K562 (cell line): ENCODE measurements around the gene ATG12. TPM values are rescaled to one million over a fixed set of nuclear protein-coding genes. Genes with fewer than 3 reads are reported as not detected.
A peak's percentile ranks its signal among the peaks of the same experiment; 100 is the strongest.

Source experiments
- AFF4 ChIP-seq: sonication (generic); formaldehyde crosslinking; IDR thresholded peaks from 2 replicates; pipeline ENCODE4 v1.8.0; 2023; ENCODE audit warnings: mild to moderate bottlenecking, missing genetic modification reagents
- CBFA2T3 ChIP-seq: fragments of 450-650 bp; IDR thresholded peaks from 2 replicates; pipeline ENCODE4 v1.6.1; 2017
- CBX3 ChIP-seq, 2 experiments: IDR thresholded peaks; 1 replicate in 1 of 2; 2 replicates in 1 of 2; pipeline ENCODE4 v1.6.1; 2012; ENCODE audit warnings: inconsistent platforms in 2 of 2, low read length in 2 of 2, borderline replicate concordance in 1 of 2, control low read depth in 1 of 2
- CTCFL ChIP-seq: IDR thresholded peaks from 2 replicates; pipeline ENCODE4 v1.6.1; 2011; ENCODE audit warnings: borderline replicate concordance, low read depth, mild to moderate bottlenecking, moderate library complexity, low read length; ENCODE audit not compliant: insufficient read depth, poor library complexity, severe bottlenecking
- EGR1 ChIP-seq: fragments of 450-650 bp; conservative IDR thresholded peaks from 2 replicates; pipeline ENCODE4 v1.6.1; 2017; ENCODE audit warnings: mild to moderate bottlenecking
- FOXJ2 ChIP-seq: fragments of 200-800 bp; sonication (Bioruptor generic); IDR thresholded peaks from 2 replicates; pipeline ENCODE4 v1.6.1; 2016; ENCODE audit warnings: missing genetic modification characterization, missing compliant biosample characterization
- GTF2E2 ChIP-seq: fragments of 200-800 bp; sonication (Bioruptor generic); IDR thresholded peaks from 2 replicates; pipeline ENCODE4 v1.6.1; 2016; ENCODE audit warnings: missing genetic modification characterization, missing compliant biosample characterization
- HDAC6 ChIP-seq: IDR thresholded peaks from 2 replicates; pipeline ENCODE4 v1.6.1; 2012; ENCODE audit warnings: low read depth, mild to moderate bottlenecking, control low read depth, inconsistent platforms, low read length, moderate library complexity
- HSF4 ChIP-seq: fragments of 250-450 bp; sonication (Bioruptor Pico); IDR thresholded peaks from 2 replicates; pipeline ENCODE4 v2.1.2; 2022; ENCODE audit warnings: mild to moderate bottlenecking, moderate library complexity, borderline replicate concordance
- KAT7 ChIP-seq: sonication (generic); formaldehyde crosslinking; IDR thresholded peaks from 2 replicates; pipeline ENCODE4 v1.8.0; 2022; ENCODE audit warnings: missing genetic modification reagents, mild to moderate bottlenecking, borderline replicate concordance
- MAFF ChIP-seq: IDR thresholded peaks from 2 replicates; pipeline ENCODE4 v1.6.1; 2012; ENCODE audit warnings: low read length, improper control_type of control experiment
- POLR3G ChIP-seq: IDR thresholded peaks from 2 replicates; pipeline ENCODE4 v1.6.1; 2011; ENCODE audit not compliant: insufficient read length, insufficient replicate concordance; ENCODE audit errors: extremely low read depth
- STAG1 ChIP-seq: sonication (generic); formaldehyde crosslinking; IDR thresholded peaks from 2 replicates; pipeline ENCODE4 v1.5.0; 2020; ENCODE audit warnings: missing genetic modification reagents, borderline replicate concordance
- YBX1 ChIP-seq: fragments of 450-650 bp; IDR thresholded peaks from 2 replicates; pipeline ENCODE4 v1.7.1; 2016; ENCODE audit warnings: mild to moderate bottlenecking
- ZNF184 ChIP-seq: sonication (generic); formaldehyde crosslinking; IDR thresholded peaks from 2 replicates; pipeline ENCODE4 v1.5.0; 2020; ENCODE audit warnings: missing genetic modification reagents
- ZNF408 ChIP-seq: fragments of 250-450 bp; sonication (Bioruptor Pico); IDR thresholded peaks from 2 replicates; pipeline ENCODE4 v1.4.0; 2020; ENCODE audit warnings: low read depth, mild to moderate bottlenecking, moderate library complexity
- ZNF431 ChIP-seq: sonication (generic); formaldehyde crosslinking; IDR thresholded peaks from 2 replicates; pipeline ENCODE4 v1.8.0; 2022; ENCODE audit warnings: mild to moderate bottlenecking, missing genetic modification reagents
- ZNF609 ChIP-seq: sonication (generic); formaldehyde crosslinking; IDR thresholded peaks from 2 replicates; pipeline ENCODE4 v1.8.1; 2023; ENCODE audit warnings: missing genetic modification reagents, mild to moderate bottlenecking, borderline replicate concordance
- polyA plus RNA-seq, 8 experiments: library from polyadenylated mRNA; depleted of rRNA in 4 of 8; stranded (reverse) in 5 of 8; unstranded in 3 of 8; fragments of >200 nt; fragmentation: Nextera tagmentation in 2 of 8; fragmentation: Illumina TruSeq in 1 of 8; extraction: Ambion mirVana in 2 of 8; extraction: Trizol in 1 of 8; gene quantifications; 2 replicates each; pipeline versions ENCODE4 v1.2.1 to v1.2.3, GENCODE V29; 2011 to 2014; ENCODE audit warnings: inconsistent platforms in 1 of 8, missing spikeins in 1 of 8
- total RNA-seq, 7 experiments: library from RNA; depleted of rRNA in 6 of 7; stranded (reverse); fragments of >200 nt in 6 of 7; fragmentation: Illumina TruSeq in 2 of 7; extraction: Trizol in 2 of 7; gene quantifications; 2 replicates each; pipeline versions ENCODE4 v1.2.1 to v1.2.3, GENCODE V29; 2011 to 2021; ENCODE audit warnings: low replicate concordance in 1 of 7

The ATG12 gene
- total and polyA plus RNA-seq, 9 of the 15 experiments (the other 6 are each of a cell fraction or from before 2014, with no cell fraction given): 21.6 to 132 (median 61.3) TPM

DNA sequence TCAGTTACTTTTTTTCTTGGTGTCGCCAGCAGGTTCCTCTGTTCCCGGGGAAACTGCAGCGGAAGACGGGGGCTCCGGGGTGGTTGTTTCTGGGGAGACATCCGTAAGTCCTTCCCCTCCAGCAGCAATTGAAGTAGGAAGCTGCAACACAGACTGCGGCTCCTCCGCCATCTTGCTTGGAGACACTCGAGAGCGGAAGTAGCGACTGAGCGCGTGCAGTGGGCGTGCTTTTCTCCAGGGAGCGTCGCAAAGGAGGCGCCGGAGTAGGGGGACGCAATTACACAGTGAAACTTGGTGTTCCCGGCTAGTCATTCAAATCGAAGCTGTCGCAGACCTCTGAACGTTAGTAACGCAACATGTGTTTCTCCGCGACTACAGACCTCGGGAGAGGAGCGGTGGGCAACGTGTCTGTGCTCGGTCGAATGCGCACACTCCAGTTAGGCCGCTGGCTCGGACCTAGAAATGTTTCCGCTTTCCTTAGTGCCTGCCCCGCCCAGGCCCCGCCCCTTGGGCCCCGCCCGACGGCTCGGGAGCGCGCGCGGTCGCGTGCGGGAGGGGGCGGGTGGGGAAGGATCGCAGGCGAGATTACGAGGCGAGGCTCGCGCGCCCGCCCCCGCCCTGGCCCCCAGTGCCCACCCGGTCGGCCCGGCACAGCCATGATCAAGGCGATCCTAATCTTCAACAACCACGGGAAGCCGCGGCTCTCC lies at the start of gene ATG12, which contains the start of gene AP3S1 (continued):
- TF ChIP-seq ZNF609 (no peak), EGR1 (peak; percentile 95), ZNF431 (CRISPR knock-in tag) (peak; percentile 14; the same call in 1 of the 2 replicates), STAG1 (CRISPR knock-in tag) (no peak), HDAC6 (no peak), KAT7 (CRISPR knock-in tag) (0 out of 2 replicates have a peak, but pooled peaks have one; percentile 49), YBX1 (no peak), ZNF184 (CRISPR knock-in tag) (no peak), GTF2E2 (tag) (peak; percentile 90), CTCFL (no peak), ZNF408 (no peak), AFF4 (CRISPR knock-in tag) (no peak), CBX3 (IDR thresholded peaks at IDR 0.05; ENCODE audit: borderline replicate concordance in 1 of 2, low read length in 2 of 2) (no peak; a peak in 1 of 3 replicates), FOXJ2 (tag) (no peak; the same call in 1 of the 2 replicates), CBFA2T3 (no peak), POLR3G (no peak), HSF4 (CRISPR knock-in tag) (no peak), MAFF (no peak)
